H9 (cell line): ENCODE data around the gene FFAR3. TPM values are rescaled to one million over a fixed set of nuclear protein-coding genes. Genes with fewer than 3 reads are reported as not detected.

Experiments
- DNase-seq: peaks from one replicate; pipeline ENCODE4 v3.0.0-alpha.2; 2017
- H2AFZ ChIP-seq: one replicate; pipeline ENCODE4 v1.6.1; 2013; ENCODE audit warnings: mild to moderate bottlenecking, low read length, control low read depth, moderate library complexity
- H2AK5ac ChIP-seq: 2 replicates; pipeline ENCODE4 v1.6.1; 2013; ENCODE audit warnings: low read length, control low read depth, mixed read lengths; ENCODE audit not compliant: insufficient read length
- H2BK120ac ChIP-seq: one replicate; pipeline ENCODE4 v1.6.1; 2013; ENCODE audit warnings: low read depth, mild to moderate bottlenecking, low read length, control low read depth, inconsistent platforms; ENCODE audit not compliant: poor library complexity, severe bottlenecking
- H2BK12ac ChIP-seq: 2 replicates; pipeline ENCODE4 v1.6.1; 2013; ENCODE audit warnings: low read length, control low read depth, mixed read lengths, low read depth; ENCODE audit not compliant: insufficient read length
- H2BK15ac ChIP-seq: 2 replicates; pipeline ENCODE4 v1.6.1; 2013; ENCODE audit warnings: low read depth, low read length, control low read depth
- H2BK20ac ChIP-seq: one replicate; pipeline ENCODE4 v1.6.1; 2013; ENCODE audit warnings: low read depth, mild to moderate bottlenecking, low read length, control low read depth, inconsistent platforms; ENCODE audit not compliant: poor library complexity, severe bottlenecking
- H2BK5ac ChIP-seq: 2 replicates; pipeline ENCODE4 v1.6.1; 2013; ENCODE audit warnings: low read length, control low read depth, mixed read lengths; ENCODE audit not compliant: insufficient read length
- H3K14ac ChIP-seq: 2 replicates; pipeline ENCODE4 v1.6.1; 2013; ENCODE audit warnings: low read length, control low read depth; ENCODE audit not compliant: insufficient read depth
- H3K18ac ChIP-seq: 2 replicates; pipeline ENCODE4 v1.6.1; 2013; ENCODE audit warnings: low read depth, mild to moderate bottlenecking, mixed read lengths, low read length, control low read depth; ENCODE audit not compliant: insufficient read length
- H3K23ac ChIP-seq: 2 replicates; pipeline ENCODE4 v1.6.1; 2013; ENCODE audit warnings: low read length, control low read depth, mixed read lengths, low read depth; ENCODE audit not compliant: insufficient read length
- H3K23me2 ChIP-seq: 2 replicates; pipeline ENCODE4 v1.6.1; 2013; ENCODE audit warnings: low read depth, mild to moderate bottlenecking, mixed read lengths, low read length, control low read depth; ENCODE audit not compliant: insufficient read length, poor library complexity, severe bottlenecking
- H3K27ac ChIP-seq: 2 replicates; pipeline ENCODE4 v1.5.1; 2013; ENCODE audit warnings: low read length, control low read depth, mixed read lengths, low read depth; ENCODE audit not compliant: insufficient read length
- H3K27me3 ChIP-seq: 2 replicates; pipeline ENCODE4 v1.6.1; 2013; ENCODE audit warnings: low read length, control low read depth, inconsistent platforms; ENCODE audit not compliant: insufficient read depth
- H3K4ac ChIP-seq: 2 replicates; pipeline ENCODE4 v1.6.1; 2013; ENCODE audit warnings: low read depth, mild to moderate bottlenecking, control low read depth, inconsistent platforms, low read length, moderate library complexity
- H3K4me1 ChIP-seq: 2 replicates; pipeline ENCODE4 v1.6.1; 2013; ENCODE audit warnings: low read length, control low read depth, inconsistent platforms; ENCODE audit not compliant: insufficient read depth
- H3K4me2 ChIP-seq: 2 replicates; pipeline ENCODE4 v1.6.1; 2013; ENCODE audit warnings: low read length, control low read depth, mixed read lengths; ENCODE audit not compliant: insufficient read length, insufficient read depth
- H3K56ac ChIP-seq: 2 replicates; pipeline ENCODE4 v1.6.1; 2013; ENCODE audit warnings: low read depth, mild to moderate bottlenecking, mixed read lengths, low read length, control low read depth; ENCODE audit not compliant: insufficient read length
- H3K79me1 ChIP-seq: 2 replicates; pipeline ENCODE4 v1.6.1; 2013; ENCODE audit warnings: low read depth, mild to moderate bottlenecking, moderate library complexity, low read length, control low read depth, inconsistent platforms; ENCODE audit not compliant: insufficient read depth, poor library complexity, severe bottlenecking
- H3K79me2 ChIP-seq: 2 replicates; pipeline ENCODE4 v1.6.1; 2013; ENCODE audit warnings: low read length, control low read depth, inconsistent platforms; ENCODE audit not compliant: insufficient read depth
- H3K9ac ChIP-seq: 2 replicates; pipeline ENCODE4 v1.6.1; 2013; ENCODE audit warnings: low read length, control low read depth, mixed read lengths; ENCODE audit not compliant: insufficient read length; ENCODE audit errors: extremely low read depth
- H3K9me3 ChIP-seq: one replicate; pipeline ENCODE4 v1.6.1; 2013; ENCODE audit warnings: low read depth, low read length, inconsistent platforms; ENCODE audit not compliant: control insufficient read depth
- H3T11ph ChIP-seq: one replicate; pipeline ENCODE4 v1.6.1; 2013; ENCODE audit warnings: mild to moderate bottlenecking, low read length, control low read depth, inconsistent platforms
- H4K20me1 ChIP-seq: one replicate; pipeline ENCODE4 v1.6.1; 2013; ENCODE audit not compliant: control insufficient read depth, insufficient read length, insufficient read depth
- H4K5ac ChIP-seq: 2 replicates; pipeline ENCODE4 v1.6.1; 2013; ENCODE audit warnings: low read depth, mild to moderate bottlenecking, mixed read lengths, low read length, control low read depth; ENCODE audit not compliant: insufficient read length
- H4K8ac ChIP-seq: replicated peaks from 2 replicates; pipeline ENCODE4 v1.6.1; 2013; ENCODE audit warnings: low read length, control low read depth, mixed read lengths, low read depth; ENCODE audit not compliant: insufficient read length
- H4K91ac ChIP-seq: 2 replicates; pipeline ENCODE4 v1.6.1; 2013; ENCODE audit warnings: low read depth, mild to moderate bottlenecking, moderate library complexity, mixed read lengths, low read length, control low read depth; ENCODE audit not compliant: insufficient read length
- H3K27ac Mint-ChIP-seq, 3 experiments: 2 replicates in 2 of 3; 3 replicates in 1 of 3; pipeline ENCODE4 v1.8.0; 2020 to 2021; ENCODE audit warnings: mixed read lengths in 3 of 3, mild to moderate bottlenecking in 1 of 3, moderate library complexity in 1 of 3
- H3K27me3 Mint-ChIP-seq: 2 replicates; pipeline ENCODE4 v1.8.0; 2021; ENCODE audit warnings: low read depth, mild to moderate bottlenecking, moderate library complexity, mixed read lengths
- H3K36me3 Mint-ChIP-seq, 3 experiments: 2 replicates in 2 of 3; 3 replicates in 1 of 3; pipeline ENCODE4 v1.8.0; 2020 to 2021; ENCODE audit warnings: low read depth in 3 of 3, mixed read lengths in 3 of 3; ENCODE audit not compliant: insufficient read depth in 1 of 3
- H3K4me1 Mint-ChIP-seq, 2 experiments: 2 replicates each; pipeline ENCODE4 v1.8.0; 2020; ENCODE audit warnings: mixed read lengths in 2 of 2
- H3K4me3 Mint-ChIP-seq, 2 experiments: 2 replicates in 1 of 2; 3 replicates in 1 of 2; pipeline ENCODE4 v1.8.0; 2020 to 2021; ENCODE audit warnings: mild to moderate bottlenecking in 2 of 2, mixed read lengths in 2 of 2, moderate library complexity in 1 of 2
- H3K9me3 Mint-ChIP-seq, 2 experiments: 2 replicates in 1 of 2; 3 replicates in 1 of 2; pipeline ENCODE4 v1.8.0; 2020; ENCODE audit warnings: mild to moderate bottlenecking in 2 of 2, mixed read lengths in 2 of 2, moderate library complexity in 1 of 2
- CTCF ChIP-seq: fragments of 200-600 bp; sonication (generic); conservative IDR thresholded peaks from 3 replicates; pipeline ENCODE4 v1.8.0; 2021; ENCODE audit warnings: antibody characterized with exemption, mild to moderate bottlenecking
- WGBS: extraction: QIAGEN DNeasy Blood & Tissue Kit; methylation state at CpG from one replicate; pipeline ENCODE4 v1.1.7; 2013; ENCODE audit warnings: missing lambda C conversion rate, low lambda C conversion rate, mixed read lengths; ENCODE audit not compliant: insufficient read length; ENCODE audit errors: extremely low coverage; 5-methylcytosine and 5-hydroxymethylcytosine counted together
- total RNA-seq: library from RNA; stranded (reverse); gene quantifications from 2 replicates; pipeline ENCODE4 v1.2.1, GENCODE V29; 2021

The FFAR3 gene
- total RNA-seq, 1 experiment from 2014 or later = not detected

GRCh38 chr19:35322014-35322413 is 36.2 kb upstream of the FFAR3 start:
- Histone ChIP-seq H2BK120ac (no peak overlapping the region), H4K5ac (no peak overlapping the region), H3K4ac (no peak overlapping the region), H3K4me1 (no peaks in the 10 kb centered on the region), H4K91ac (no peak overlapping the region), H3K9ac (no peak overlapping the region), H2AFZ (no peak overlapping the region), H3K56ac (no peak overlapping the region), H3T11ph (no peak overlapping the region), H3K27ac (no peak overlapping the region), H2AK5ac (no peak overlapping the region), H3K9me3 (no peaks in the 10 kb centered on the region), H3K18ac (no peak overlapping the region), H2BK20ac (no peak overlapping the region), H3K27me3 (no peaks in the 10 kb centered on the region), H2BK5ac (no peak overlapping the region), H4K20me1 (no peaks in the 10 kb centered on the region), H4K8ac (no peak overlapping the region), H3K79me2 (no peaks in the 10 kb centered on the region), H2BK12ac (no peak overlapping the region), H2BK15ac (no peak overlapping the region), H3K79me1 (no peaks in the 10 kb centered on the region), H3K23ac (no peak overlapping the region), H3K23me2 (no peaks in the 10 kb centered on the region), H3K4me2 (no peak overlapping the region), H3K14ac (no peak overlapping the region)
- TF ChIP-seq CTCF = no peak
- Mint-ChIP-seq H3K36me3 (peaks cover 2 to 4% (median 4%) of the 10 kb centered on the region in 3 experiments; a peak in 1 of 7 replicates), H3K9me3 (peaks cover 4 to 11% of the 10 kb centered on the region in 2 experiments; a peak in 3 of 5 replicates), H3K27ac (no peak overlapping the region), H3K4me1 (no peaks in the 10 kb centered on the region), H3K4me3 (no peak overlapping the region), H3K27me3 (peaks cover 3% of the 10 kb centered on the region)
- no CpG with 5 or more reads among the region's 9 CpGs for WGBS
- DNase-seq = no peak
